Femur (tissue), 1 donor: ENCODE measurements around the gene RPN1.
A peak's percentile ranks its signal among the peaks of the same experiment; 100 is the strongest.
"Not testable (repeated sequence)": the region's sequence is repeated elsewhere in the genome, so short reads cannot be mapped to it uniquely, and the experiment has no call there.

Experiments used
- DNase-seq: peaks from one replicate; pipeline ENCODE4 v3.0.0-alpha.2; 2017

The RPN1 gene

GRCh38 chr3:128607710-128608048 is 42.9 kb downstream of the RPN1 start:
- DNase-seq, result no peak

GRCh38 chr3:128606094-128606493 is 44.5 kb downstream of the RPN1 start:
- no peak for DNase-seq

GRCh38 chr3:128605091-128606046 is 45.2 kb downstream of the RPN1 start:
- no peak for DNase-seq

GRCh38 chr3:128603811-128604775 is 46.5 kb downstream of the RPN1 start:
- DNase-seq, result peak; percentile 50

GRCh38 chr3:128603313-128603712 is 47.3 kb downstream of the RPN1 start:
- DNase-seq, result no peak

GRCh38 chr3:128598884-128599664 is 51.5 kb downstream of the RPN1 start:
- no peak for DNase-seq

- no peak for DNase-seq
Observed at GRCh38 chr3:128597900-128598299, 52.7 kb downstream of the RPN1 start.

GRCh38 chr3:128592864-128593263 is 57.8 kb downstream of the RPN1 start:
- no peak for DNase-seq

- no peak for DNase-seq
Observed at GRCh38 chr3:128591738-128592426, 58.7 kb downstream of the RPN1 start.

GRCh38 chr3:128590948-128591347 is 59.7 kb downstream of the RPN1 start:
- DNase-seq, result no peak

- DNase-seq, result not testable (repeated sequence)
Observed at GRCh38 chr3:128589985-128590384, 60.6 kb downstream of the RPN1 start.

- DNase-seq, result no peak
Observed at GRCh38 chr3:128588147-128588546, 62.5 kb downstream of the RPN1 start.

GRCh38 chr3:128587391-128587790 is 63.2 kb downstream of the RPN1 start:
- DNase-seq, result no peak

GRCh38 chr3:128586932-128587331 is 63.7 kb downstream of the RPN1 start:
- not testable (repeated sequence) for DNase-seq

- DNase-seq, result not testable (repeated sequence)
Observed at GRCh38 chr3:128586391-128586790, 64.2 kb downstream of the RPN1 start.

GRCh38 chr3:128585974-128586373 is 64.6 kb downstream of the RPN1 start:
- DNase-seq, result no peak

- no peak for DNase-seq
Observed at GRCh38 chr3:128585189-128585588, 65.4 kb downstream of the RPN1 start.

- peak; percentile 82 for DNase-seq
Observed at GRCh38 chr3:128584412-128585020, 66.1 kb downstream of the RPN1 start.

GRCh38 chr3:128581566-128581965 is 69.1 kb downstream of the RPN1 start:
- no peak for DNase-seq

- DNase-seq, result no peak
Observed at GRCh38 chr3:128579927-128580326, 70.7 kb downstream of the RPN1 start.

GRCh38 chr3:128578346-128578745 is 72.3 kb downstream of the RPN1 start:
- DNase-seq, result no peak

GRCh38 chr3:128577711-128578110 is 72.9 kb downstream of the RPN1 start:
- no peak for DNase-seq
